Upper lobe of left lung (tissue), 6 donors: ENCODE data around the gene GAGE12H. TPM values are rescaled to one million over a fixed set of nuclear protein-coding genes. Genes with fewer than 3 reads are reported as not detected.

Source experiments
- ATAC-seq, 2 donors: fragments of 200-7000 bp; cut with Tn5 transposase; one replicate each; pipeline ENCODE4 v1.9.1; 2022; ENCODE audit warnings: mild to moderate bottlenecking in 2 of 2, moderate library complexity in 2 of 2; ENCODE audit not compliant: low FRiP score in 2 of 2
- DNase-seq, 2 donors: peaks; one replicate each; pipeline ENCODE4 v3.0.0-alpha.2; 2019 to 2020
- H3K27ac ChIP-seq, 4 donors: fragments of 200-600 bp; sonication (generic); one replicate each; pipeline ENCODE4 v1.5.1; 2016 to 2019
- H3K27me3 ChIP-seq, 4 donors: fragments of 200-600 bp; sonication (generic); one replicate each; pipeline ENCODE4 v1.5.1; 2017 to 2019
- H3K36me3 ChIP-seq, 4 donors: fragments of 200-600 bp; sonication (generic); one replicate each; pipeline ENCODE4 v1.5.1; 2016 to 2019
- H3K4me1 ChIP-seq, 4 donors: fragments of 200-600 bp; sonication (generic); one replicate each; pipeline ENCODE4 v1.5.1; 2018 to 2019
- H3K4me3 ChIP-seq, 4 donors: fragments of 200-600 bp; sonication (generic); one replicate each; pipeline ENCODE4 v1.5.1; 2017 to 2019; ENCODE audit warnings: mild to moderate bottlenecking in 2 of 4, moderate library complexity in 1 of 4
- H3K9me3 ChIP-seq, 4 donors: fragments of 200-600 bp; sonication (generic); one replicate each; pipeline ENCODE4 v1.5.1; 2018 to 2019
- CTCF ChIP-seq, 6 experiments: fragments of 450-650 bp in 4 of 6; fragments of 200-600 bp in 2 of 6; sonication (generic) in 2 of 6; IDR thresholded peaks; one replicate each; pipeline ENCODE4 v1.5.1; 2016 to 2019; ENCODE audit warnings: antibody characterized with exemption in 6 of 6
- EP300 ChIP-seq, 4 donors: sonication (generic); formaldehyde crosslinking; IDR thresholded peaks; one replicate each; pipeline ENCODE4 v1.5.1; 2017; ENCODE audit warnings: antibody characterized with exemption in 4 of 4, control low read depth in 2 of 4
- POLR2A ChIP-seq, 4 donors: fragments of 450-650 bp; IDR thresholded peaks; one replicate each; pipeline ENCODE4 v1.5.1; 2016 to 2017; ENCODE audit warnings: antibody characterized with exemption in 4 of 4, mild to moderate bottlenecking in 2 of 4
- POLR2AphosphoS5 ChIP-seq, 2 donors: sonication (generic); formaldehyde crosslinking; IDR thresholded peaks; one replicate each; pipeline ENCODE4 v1.5.1; 2017; ENCODE audit warnings: antibody characterized with exemption in 2 of 2
- WGBS, 2 donors: methylation state at CpG; one replicate each; pipeline ENCODE4 v1.1.5; 2017 to 2018; 5-methylcytosine and 5-hydroxymethylcytosine counted together
- small RNA-seq, 4 donors: library from RNA; depleted of rRNA; stranded (forward); fragments of <200 nt; gene quantifications; one replicate each; pipeline ENCODE3, GENCODE V24; 2016
- total RNA-seq, 6 donors: library from RNA; depleted of rRNA in 4 of 6; stranded (reverse); fragments of >200 nt in 4 of 6; gene quantifications; one replicate each; pipeline versions ENCODE4 v1.1.0 to v1.2.1, GENCODE V29; 2016 to 2021
- donor health status: DM: no; HTN: no; CAD: no; lungs with moderate emphysema.
- donor health status: DM: no; HTN: yes; CAD: no; lungs with severe emphysema.

The GAGE12H gene
- total RNA-seq, 6 donors from 2014 or later, result not detected

GRCh38 chrX:49610718-49611310 is 31.1 kb downstream of the GAGE12H start:
- H3K36me3 ChIP-seq, result no peaks in the 10 kb centered on the region
- no peaks in the 10 kb centered on the region for H3K27me3 ChIP-seq
- no peaks in the 10 kb centered on the region for H3K4me1 ChIP-seq
- TF ChIP-seq EP300 (IDR thresholded peaks at IDR 0.05) (no peak), CTCF (IDR thresholded peaks at IDR 0.05) (no peak), POLR2AphosphoS5 (IDR thresholded peaks at IDR 0.05) (no peak), POLR2A (IDR thresholded peaks at IDR 0.05) (no peak)
- DNase-seq, result no peak
- 48 to 55% methylated on average over 4 to 7 of the region's 7 CpGs for WGBS, 2 donors
- ATAC-seq, result no peak
- no peaks in the 10 kb centered on the region for H3K9me3 ChIP-seq
- no peak overlapping the region for H3K4me3 ChIP-seq
- H3K27ac ChIP-seq, result no peak overlapping the region

DNA sequence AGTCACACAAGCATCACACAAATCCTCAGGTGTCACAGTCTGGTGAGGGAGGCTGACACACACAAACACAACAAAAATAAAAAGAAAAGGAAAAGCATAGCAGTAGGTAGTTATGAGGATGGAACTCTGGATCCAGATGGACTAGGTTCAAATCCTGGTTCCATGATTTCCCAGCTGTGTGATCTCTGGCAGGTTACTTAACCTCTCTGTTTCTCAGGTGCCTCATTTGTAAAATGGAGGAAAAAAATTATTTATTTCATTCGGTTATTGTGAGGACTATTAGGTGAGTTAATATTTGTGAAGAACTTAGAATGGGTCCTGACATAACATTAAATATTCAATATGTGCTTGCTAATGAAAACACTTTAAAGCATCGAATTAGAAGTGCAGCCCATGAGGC is 38.8 kb downstream of the GAGE12H start:
- WGBS, 2 donors, result 89 to 93% methylated on average over 2 of the region's 2 CpGs
- no peaks in the 10 kb centered on the region for H3K36me3 ChIP-seq
- no peak overlapping the region for H3K4me3 ChIP-seq
- TF ChIP-seq EP300 (IDR thresholded peaks at IDR 0.05), result no peak
- TF ChIP-seq POLR2A (IDR thresholded peaks at IDR 0.05), result no peak
- no peak for TF ChIP-seq CTCF (IDR thresholded peaks at IDR 0.05)
- no peak for TF ChIP-seq POLR2AphosphoS5 (IDR thresholded peaks at IDR 0.05)
- no peaks in the 10 kb centered on the region for H3K9me3 ChIP-seq
- no peak overlapping the region for H3K27ac ChIP-seq
- ATAC-seq (no peak), DNase-seq (no peak)
- no peaks in the 10 kb centered on the region for H3K27me3 ChIP-seq
- no peaks in the 10 kb centered on the region for H3K4me1 ChIP-seq

- DNase-seq, result peak in 1 of 2 donors; percentile 41
- H3K36me3 ChIP-seq, result no peaks in the 10 kb centered on the region
- TF ChIP-seq CTCF (IDR thresholded peaks at IDR 0.05), result no peak
- TF ChIP-seq EP300 (IDR thresholded peaks at IDR 0.05), result no peak
- TF ChIP-seq POLR2AphosphoS5 (IDR thresholded peaks at IDR 0.05), result no peak
- no peak for TF ChIP-seq POLR2A (IDR thresholded peaks at IDR 0.05)
- H3K27ac ChIP-seq, result no peak overlapping the region
- ATAC-seq, result no peak
- H3K4me1 ChIP-seq, result no peaks in the 10 kb centered on the region
- H3K27me3 ChIP-seq, result no peaks in the 10 kb centered on the region
- WGBS, 2 donors, result 70 to 91% methylated on average over 12 to 33 of the region's 33 CpGs
- H3K4me3 ChIP-seq, result peak overlapping the region in 1 of 4 donors; percentile 2
- H3K9me3 ChIP-seq, result peaks cover 0 to 14% (median 0%) of the 10 kb centered on the region in 4 donors
These were observed 47.5 kb downstream of the GAGE12H start for GRCh38 chrX:49627086-49627777.

Small RNAs within 50 kb of the gene (small RNA-seq; reads per million reads assigned to genes)
- gene GAGE12B, result 0 reads per million in 4 donors

Other genes with a start within 250 kb of the GAGE12H start
- gene GAGE13, start 248.4 kb upstream of the GAGE12H start, total RNA-seq, result not detected
- gene GAGE12C, start 47.8 kb upstream of the GAGE12H start, total RNA-seq, result not detected
- not detected for gene GAGE12D, start 38.2 kb upstream of the GAGE12H start, total RNA-seq
- gene GAGE12E, start 28.7 kb upstream of the GAGE12H start, total RNA-seq, result not detected
- not detected for gene GAGE12F, start 19.1 kb upstream of the GAGE12H start, total RNA-seq
- not detected for gene GAGE12G, start 9.5 kb upstream of the GAGE12H start, total RNA-seq
- gene GAGE2A, start 9.5 kb downstream of the GAGE12H start, total RNA-seq, result 1 to 10 TPM in 1 of 6 donors, under 1 TPM in 1, not detected in 4; 0.71 to 1.2 TPM
- gene GAGE1, start 19.1 kb downstream of the GAGE12H start, total RNA-seq, result under 1 TPM in 2 of 6 donors, not detected in 4; 0.44 to 0.66 TPM
- not detected for gene PAGE1, start 116.0 kb downstream of the GAGE12H start, total RNA-seq
- gene PAGE4, start 249.4 kb downstream of the GAGE12H start, total RNA-seq, result not detected